ENCODE results near the gene LTB4R2.

LTB4R2 gene

GRCh38 chr14:24309538-24310264 is at the start of gene LTB4R2:
LTB4R2 (plus strand) TSS chr14:24310140; CDS start chr14:24310665, 525 bp downstream.
- no peak for DNase-seq

- DNase-seq: no peak
These were observed 49.2 kb upstream of the LTB4R2 start for GRCh38 chr14:24260780-24261157.

GRCh38 chr14:24261256-24261968 is 48.5 kb upstream of the LTB4R2 start:
- DNase-seq: no peak

- no peak for DNase-seq
These were observed 48.0 kb upstream of the LTB4R2 start for GRCh38 chr14:24261969-24262327.

GRCh38 chr14:24262821-24263733 is 46.9 kb upstream of the LTB4R2 start, which contains the start of gene TGM1:
TGM1 (minus strand) TSS chr14:24263177; CDS start chr14:24262352, 825 bp downstream.
- DNase-seq: no peak

- no peak for DNase-seq
These were observed 46.1 kb upstream of the LTB4R2 start for GRCh38 chr14:24263848-24264247.

GRCh38 chr14:24264298-24264697 is 45.6 kb upstream of the LTB4R2 start:
- no peak for DNase-seq

- no peak for DNase-seq
These were observed 43.3 kb upstream of the LTB4R2 start for GRCh38 chr14:24266344-24267244.

- DNase-seq: no peak
These were observed 42.4 kb upstream of the LTB4R2 start for GRCh38 chr14:24267516-24267915.

- DNase-seq: no peak
These were observed 41.7 kb upstream of the LTB4R2 start for GRCh38 chr14:24268225-24268624.

- DNase-seq: no peak
These were observed 40.6 kb upstream of the LTB4R2 start for GRCh38 chr14:24269368-24269767.

GRCh38 chr14:24269910-24270536 is 39.9 kb upstream of the LTB4R2 start:
- DNase-seq: no peak

GRCh38 chr14:24270537-24271133 is 39.3 kb upstream of the LTB4R2 start:
- no peak for DNase-seq

GRCh38 chr14:24271134-24271833 is 38.7 kb upstream of the LTB4R2 start, which contains the start of gene RABGGTA:
RABGGTA (minus strand) TSS chr14:24271597; CDS start chr14:24271115, 482 bp downstream.
- peak; percentile 90 for DNase-seq

- DNase-seq: no peak
These were observed 38.1 kb upstream of the LTB4R2 start for GRCh38 chr14:24271834-24272263.

- DNase-seq: no peak
These were observed 37.5 kb upstream of the LTB4R2 start for GRCh38 chr14:24272467-24272866.

GRCh38 chr14:24273422-24273998 is 36.4 kb upstream of the LTB4R2 start:
- peak; percentile 31 for DNase-seq

- DNase-seq: peak; percentile 72
These were observed 35.8 kb upstream of the LTB4R2 start for GRCh38 chr14:24274101-24274543.

- no peak for DNase-seq
These were observed 32.9 kb upstream of the LTB4R2 start for GRCh38 chr14:24277071-24277470.

Data from hematopoietic multipotent progenitor cell treated with erythropoietin and hydrocortisone succinate and interleukin-3 and kit ligand, for 8 days (in vitro differentiated cells).